Measurements from ENCODE around the gene ADAMTS6. TPM values are rescaled to one million over a fixed set of nuclear protein-coding genes. Genes with fewer than 3 reads are reported as not detected.

The ADAMTS6 gene
- total RNA-seq, 1 donor from 2014 or later, result 7.1 TPM

DNA sequence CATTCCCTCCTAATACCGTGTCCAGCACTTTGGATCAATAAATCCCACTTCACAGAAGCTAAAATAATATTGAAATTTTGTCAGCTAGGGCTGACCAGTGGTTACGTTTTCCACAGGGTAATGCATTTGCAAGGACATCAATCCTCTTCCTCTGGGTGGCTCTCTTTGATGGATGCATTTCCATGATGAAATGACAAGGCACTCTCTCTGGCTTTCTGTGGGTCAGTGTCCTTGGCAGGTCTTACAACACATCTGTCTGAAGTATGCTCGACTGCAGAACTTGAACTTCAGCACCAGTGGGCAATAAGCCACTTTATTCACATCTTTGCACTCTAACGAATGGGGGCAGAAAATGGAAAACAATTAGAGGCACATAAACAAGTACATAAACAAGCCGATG is 330.1 kb downstream of the ADAMTS6 start:
- no peak overlapping the region for H3K4me3 Mint-ChIP-seq
- H3K27me3 Mint-ChIP-seq (ENCODE audit: low read depth), result no peaks in the 10 kb centered on the region
- H3K9me3 Mint-ChIP-seq, result no peaks in the 10 kb centered on the region
- H3K4me1 Mint-ChIP-seq, result no peaks in the 10 kb centered on the region
- no peak for TF ChIP-seq CTCF (conservative IDR thresholded peaks at IDR 0.05)
- DNase-seq (ENCODE audit: low read depth, low spot score), result no peak
- no peak overlapping the region for H3K27ac Mint-ChIP-seq (ENCODE audit: unreplicated experiment)
- H3K36me3 Mint-ChIP-seq (ENCODE audit: low read depth), result peaks cover 2% of the 10 kb centered on the region

DNA sequence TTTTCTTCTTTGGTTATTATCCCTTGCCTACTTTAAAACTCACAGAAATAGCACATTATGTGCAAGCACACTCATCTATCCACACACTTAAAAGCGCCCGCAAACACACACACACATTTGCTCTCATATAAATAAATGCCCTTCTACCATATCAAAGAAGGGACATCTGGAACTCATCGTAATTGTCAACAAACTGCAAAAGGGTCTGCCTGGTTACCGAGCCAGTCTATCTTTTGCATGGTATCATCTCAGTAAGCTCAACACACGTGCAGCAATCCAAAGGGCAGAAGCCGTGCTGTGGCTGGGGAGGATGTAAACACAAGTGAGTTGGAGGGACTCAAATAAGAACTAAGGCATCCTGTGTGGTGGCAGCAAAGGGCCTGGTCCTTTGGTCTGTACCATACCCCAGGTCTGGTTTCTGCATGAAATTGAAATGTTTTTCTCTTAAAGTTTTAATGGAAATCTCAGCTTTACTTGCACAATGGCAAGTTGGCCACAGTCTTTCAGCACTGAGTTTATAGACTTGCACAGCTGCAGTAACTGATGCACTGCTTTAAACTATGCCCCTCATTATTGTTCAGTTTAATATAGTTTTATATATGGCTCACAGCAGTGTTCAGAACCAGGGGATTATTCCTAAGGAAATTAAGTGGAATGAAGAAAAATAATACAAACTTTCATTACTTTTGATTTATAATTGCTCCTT is 331.0 kb downstream of the ADAMTS6 start:
- no peak for TF ChIP-seq CTCF (conservative IDR thresholded peaks at IDR 0.05)
- no peaks in the 10 kb centered on the region for H3K9me3 Mint-ChIP-seq
- H3K4me1 Mint-ChIP-seq, result no peaks in the 10 kb centered on the region
- peaks cover 2% of the 10 kb centered on the region for H3K36me3 Mint-ChIP-seq (ENCODE audit: low read depth)
- H3K27me3 Mint-ChIP-seq (ENCODE audit: low read depth), result no peaks in the 10 kb centered on the region
- no peak overlapping the region for H3K27ac Mint-ChIP-seq (ENCODE audit: unreplicated experiment)
- no peak for DNase-seq (ENCODE audit: low read depth, low spot score)
- no peak overlapping the region for H3K4me3 Mint-ChIP-seq

DNA sequence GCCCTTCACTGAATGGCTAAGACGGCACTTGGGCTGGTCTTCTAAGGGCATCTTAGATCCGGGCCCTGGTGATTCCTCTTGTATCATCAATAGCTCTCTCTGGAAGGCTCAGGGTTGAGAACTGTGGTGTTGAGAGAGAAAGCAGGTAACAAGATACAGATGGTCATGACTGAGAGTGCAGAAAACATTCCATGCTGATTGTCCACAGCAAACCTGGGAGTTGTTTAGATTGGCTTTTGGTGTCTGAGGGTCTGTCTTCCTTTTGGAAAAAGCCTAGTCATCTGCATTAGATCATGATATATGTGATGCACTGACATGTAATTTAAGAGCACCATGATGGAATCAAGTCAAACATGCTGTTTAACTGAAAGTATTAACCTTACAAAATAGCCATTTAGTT is 331.9 kb downstream of the ADAMTS6 start:
- Mint-ChIP-seq H3K4me3 (no peak overlapping the region), H3K36me3 (ENCODE audit: low read depth) (peaks cover 2% of the 10 kb centered on the region), H3K27me3 (ENCODE audit: low read depth) (no peaks in the 10 kb centered on the region), H3K27ac (ENCODE audit: unreplicated experiment) (no peak overlapping the region), H3K9me3 (peaks cover 2% of the 10 kb centered on the region), H3K4me1 (no peaks in the 10 kb centered on the region)
- no peak for DNase-seq (ENCODE audit: low read depth, low spot score)
- TF ChIP-seq CTCF (conservative IDR thresholded peaks at IDR 0.05), result no peak

DNA sequence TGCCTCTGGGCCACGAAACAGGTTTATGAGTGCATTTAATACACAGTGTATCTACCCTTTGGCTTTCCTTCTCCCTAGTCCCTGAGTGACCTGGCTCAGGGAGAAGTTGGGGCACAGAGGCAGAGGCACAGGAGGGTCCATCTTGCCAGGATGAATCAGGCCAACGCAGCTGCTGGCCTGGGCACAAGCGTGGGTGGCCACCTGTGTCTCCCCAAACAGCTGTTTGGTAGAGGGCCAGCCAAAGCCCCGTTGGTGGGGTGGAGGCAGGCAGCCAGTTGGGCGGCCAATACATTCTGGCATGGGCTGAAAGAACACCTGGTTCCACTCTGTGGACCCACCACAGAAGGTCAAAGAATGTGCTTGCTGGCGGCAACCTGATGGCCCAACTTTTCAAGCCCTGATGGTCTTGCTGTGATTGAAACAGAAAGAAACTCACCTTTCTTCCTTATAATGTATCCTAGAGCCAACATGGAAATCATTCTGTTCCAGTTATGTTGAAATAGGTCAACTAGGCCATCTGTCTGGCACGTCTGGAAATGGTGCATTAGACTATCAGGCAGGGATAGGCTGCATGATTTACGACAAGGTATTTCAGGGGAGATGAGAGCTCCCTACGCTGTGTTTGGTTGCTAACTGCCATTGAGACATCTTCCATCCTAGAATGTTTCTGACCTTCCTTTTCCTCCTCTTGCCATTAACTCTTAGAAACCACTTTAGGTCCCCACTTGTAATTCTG is 337.4 kb downstream of the ADAMTS6 start:
- DNase-seq (ENCODE audit: low read depth, low spot score), result no peak
- H3K36me3 Mint-ChIP-seq (ENCODE audit: low read depth), result peaks cover 2% of the 10 kb centered on the region
- H3K4me1 Mint-ChIP-seq, result no peaks in the 10 kb centered on the region
- H3K27me3 Mint-ChIP-seq (ENCODE audit: low read depth), result no peaks in the 10 kb centered on the region
- no peak for TF ChIP-seq CTCF (conservative IDR thresholded peaks at IDR 0.05)
- H3K27ac Mint-ChIP-seq (ENCODE audit: unreplicated experiment), result no peak overlapping the region
- peaks cover 4% of the 10 kb centered on the region for H3K9me3 Mint-ChIP-seq
- H3K4me3 Mint-ChIP-seq, result no peak overlapping the region

- Mint-ChIP-seq H3K36me3 (ENCODE audit: low read depth) (no peaks in the 10 kb centered on the region), H3K4me3 (no peak overlapping the region), H3K27me3 (ENCODE audit: low read depth) (no peaks in the 10 kb centered on the region), H3K9me3 (peaks cover 4% of the 10 kb centered on the region), H3K4me1 (no peaks in the 10 kb centered on the region), H3K27ac (ENCODE audit: unreplicated experiment) (no peak overlapping the region)
- TF ChIP-seq CTCF (conservative IDR thresholded peaks at IDR 0.05), result no peak
- DNase-seq (ENCODE audit: low read depth, low spot score), result no peak
Observed at GRCh38 chr5:65142511-65143011, 339.2 kb downstream of the ADAMTS6 start.

All from neural crest cell (in vitro differentiated cells).